ENCODE data around the gene GAL. TPM values are rescaled to one million over a fixed set of nuclear protein-coding genes. Genes with fewer than 3 reads are reported as not detected.
A peak's percentile ranks its signal among the peaks of the same experiment; 100 is the strongest.

Gene GAL
- total RNA-seq, 5 donors from 2014 or later (not counting 1 experiment from before 2014, with no cell fraction given) = 0.35 TPM; not detected in 4

- H3K27me3 Mint-ChIP-seq = peaks cover 10 to 14% of the 10 kb centered on the region in 2 donors
- no peaks in the 10 kb centered on the region for H3K4me1 Mint-ChIP-seq
- H3K4me1 ChIP-seq (ENCODE audit: control insufficient read depth in 1 of 2, extremely low read depth in 1 of 2, insufficient read depth in 2 of 2, low read length in 2 of 2) = no peaks in the 10 kb centered on the region
- H3K4me3 Mint-ChIP-seq = no peak overlapping the region
- POLR2A ChIA-PET = interaction anchor here in 1 of 2 donors (0.6 kb wide), 1 partner anchor 52 kb away, joined by 3 read pairs; no protein-coding TSS in a partner anchor
- H3K27me3 ChIP-seq (replicated peaks in 1 of 2; ENCODE audit: control insufficient read depth in 2 of 2, extremely low read depth in 1 of 2, insufficient read depth in 2 of 2, low read length in 1 of 2) = peaks cover 3 to 24% of the 10 kb centered on the region in 2 experiments
- no peak overlapping the region for H3K27ac ChIP-seq (ENCODE audit: low read length)
- peaks cover 10 to 15% (median 12%) of the 10 kb centered on the region in 3 donors for H3K9me3 Mint-ChIP-seq
- peaks cover 3% of the 10 kb centered on the region for H3K9me3 ChIP-seq
- DNase-seq = no peak
- H3K27ac Mint-ChIP-seq = no peak overlapping the region
- H3K36me3 ChIP-seq (ENCODE audit: control insufficient read depth in 2 of 2, extremely low read depth in 1 of 2, insufficient read depth in 1 of 2, low read length in 1 of 2) = no peaks in the 10 kb centered on the region
- H3K4me3 ChIP-seq (ENCODE audit: control insufficient read depth in 1 of 2, extremely low read depth in 1 of 2, low read length in 1 of 2) = no peak overlapping the region
- WGBS (ENCODE audit: insufficient coverage) = 65% methylated on average over 7 of the region's 12 CpGs
- CTCF ChIA-PET = no interaction called here
- no peak for ATAC-seq (replicated peaks in 1 of 4)
- H3K36me3 Mint-ChIP-seq = no peaks in the 10 kb centered on the region
Measured at GRCh38 chr11:68643585-68643984, 40.8 kb upstream of the GAL start.

GRCh38 chr11:68646832-68647231, 37.5 kb upstream of the GAL start:
- WGBS (ENCODE audit: insufficient coverage) = 86% methylated on average over 1 of the region's 1 CpG
- Mint-ChIP-seq H3K4me3 (no peak overlapping the region), H3K9me3 (peaks cover 10 to 15% (median 12%) of the 10 kb centered on the region in 3 donors), H3K4me1 (no peaks in the 10 kb centered on the region), H3K27me3 (peaks cover 9 to 10% of the 10 kb centered on the region in 2 donors), H3K27ac (no peak overlapping the region), H3K36me3 (no peaks in the 10 kb centered on the region)
- H3K4me3 ChIP-seq (ENCODE audit: control insufficient read depth in 1 of 2, extremely low read depth in 1 of 2, low read length in 1 of 2) = peak overlapping the region in 1 of 2 donors; percentile 23
- DNase-seq (no peak), ATAC-seq (replicated peaks in 1 of 4) (no peak)
- ChIA-PET POLR2A (interaction anchor here in 1 of 2 donors (0.5 kb wide), 1 partner anchor 76 kb away, joined by 3 read pairs; no protein-coding TSS in a partner anchor), CTCF (no interaction called here)
- H3K36me3 ChIP-seq (ENCODE audit: control insufficient read depth in 2 of 2, extremely low read depth in 1 of 2, insufficient read depth in 1 of 2, low read length in 1 of 2) = no peaks in the 10 kb centered on the region
- no peak overlapping the region for H3K27ac ChIP-seq (ENCODE audit: low read length)
- H3K27me3 ChIP-seq (replicated peaks in 1 of 2; ENCODE audit: control insufficient read depth in 2 of 2, extremely low read depth in 1 of 2, insufficient read depth in 2 of 2, low read length in 1 of 2) = peaks cover 3 to 26% of the 10 kb centered on the region in 2 experiments
- no peaks in the 10 kb centered on the region for H3K4me1 ChIP-seq (ENCODE audit: control insufficient read depth in 1 of 2, extremely low read depth in 1 of 2, insufficient read depth in 2 of 2, low read length in 2 of 2)
- peaks cover 3% of the 10 kb centered on the region for H3K9me3 ChIP-seq

- peaks cover 3 to 53% of the 10 kb centered on the region in 2 experiments for H3K27me3 ChIP-seq (replicated peaks in 1 of 2; ENCODE audit: control insufficient read depth in 2 of 2, extremely low read depth in 1 of 2, insufficient read depth in 2 of 2, low read length in 1 of 2)
- no peak overlapping the region for H3K4me3 Mint-ChIP-seq
- ATAC-seq (replicated peaks in 1 of 4) (no peak), DNase-seq (no peak)
- H3K4me1 ChIP-seq (ENCODE audit: control insufficient read depth in 1 of 2, extremely low read depth in 1 of 2, insufficient read depth in 2 of 2, low read length in 2 of 2) = no peaks in the 10 kb centered on the region
- POLR2A ChIA-PET = interaction anchor here in 1 of 2 donors (0.5 kb wide), 1 partner anchor 48 kb away, joined by 3 read pairs; no protein-coding TSS in a partner anchor
- no peaks in the 10 kb centered on the region for H3K4me1 Mint-ChIP-seq
- H3K27ac Mint-ChIP-seq = no peak overlapping the region
- no peak overlapping the region for H3K4me3 ChIP-seq (ENCODE audit: control insufficient read depth in 1 of 2, extremely low read depth in 1 of 2, low read length in 1 of 2)
- peaks cover 3% of the 10 kb centered on the region for H3K9me3 ChIP-seq
- no peaks in the 10 kb centered on the region for H3K36me3 Mint-ChIP-seq
- H3K27ac ChIP-seq (ENCODE audit: low read length) = no peak overlapping the region
- 70% methylated on average over 36 of the region's 38 CpGs for WGBS (ENCODE audit: insufficient coverage)
- peaks cover 6 to 17% (median 12%) of the 10 kb centered on the region in 3 donors for H3K9me3 Mint-ChIP-seq
- H3K36me3 ChIP-seq (ENCODE audit: control insufficient read depth in 2 of 2, extremely low read depth in 1 of 2, insufficient read depth in 1 of 2, low read length in 1 of 2) = no peaks in the 10 kb centered on the region
- CTCF ChIA-PET = no interaction called here
- peaks cover 15 to 21% of the 10 kb centered on the region in 2 donors for H3K27me3 Mint-ChIP-seq
Measured at GRCh38 chr11:68649851-68650555, 34.3 kb upstream of the GAL start.

GRCh38 chr11:68650801-68651200, 33.5 kb upstream of the GAL start:
- H3K36me3 Mint-ChIP-seq = no peaks in the 10 kb centered on the region
- no peak for ATAC-seq (replicated peaks in 1 of 4)
- peaks cover 6 to 23% (median 15%) of the 10 kb centered on the region in 3 donors for H3K9me3 Mint-ChIP-seq
- 100% methylated on average over 1 of the region's 14 CpGs for WGBS (ENCODE audit: insufficient coverage)
- POLR2A ChIA-PET = no interaction called here
- H3K27me3 Mint-ChIP-seq = peaks cover 15 to 24% of the 10 kb centered on the region in 2 donors
- H3K36me3 ChIP-seq (ENCODE audit: control insufficient read depth in 2 of 2, extremely low read depth in 1 of 2, insufficient read depth in 1 of 2, low read length in 1 of 2) = no peaks in the 10 kb centered on the region
- no peaks in the 10 kb centered on the region for H3K4me1 ChIP-seq (ENCODE audit: control insufficient read depth in 1 of 2, extremely low read depth in 1 of 2, insufficient read depth in 2 of 2, low read length in 2 of 2)
- CTCF ChIA-PET = no interaction called here
- H3K4me3 Mint-ChIP-seq = no peak overlapping the region
- peaks cover 3% of the 10 kb centered on the region for H3K9me3 ChIP-seq
- no peak overlapping the region for H3K4me3 ChIP-seq (ENCODE audit: control insufficient read depth in 1 of 2, extremely low read depth in 1 of 2, low read length in 1 of 2)
- no peak overlapping the region for H3K27ac ChIP-seq (ENCODE audit: low read length)
- DNase-seq = no peak
- H3K27me3 ChIP-seq (replicated peaks in 1 of 2; ENCODE audit: control insufficient read depth in 2 of 2, extremely low read depth in 1 of 2, insufficient read depth in 2 of 2, low read length in 1 of 2) = peaks cover 3 to 60% of the 10 kb centered on the region in 2 experiments
- no peaks in the 10 kb centered on the region for H3K4me1 Mint-ChIP-seq
- no peak overlapping the region for H3K27ac Mint-ChIP-seq

DNA sequence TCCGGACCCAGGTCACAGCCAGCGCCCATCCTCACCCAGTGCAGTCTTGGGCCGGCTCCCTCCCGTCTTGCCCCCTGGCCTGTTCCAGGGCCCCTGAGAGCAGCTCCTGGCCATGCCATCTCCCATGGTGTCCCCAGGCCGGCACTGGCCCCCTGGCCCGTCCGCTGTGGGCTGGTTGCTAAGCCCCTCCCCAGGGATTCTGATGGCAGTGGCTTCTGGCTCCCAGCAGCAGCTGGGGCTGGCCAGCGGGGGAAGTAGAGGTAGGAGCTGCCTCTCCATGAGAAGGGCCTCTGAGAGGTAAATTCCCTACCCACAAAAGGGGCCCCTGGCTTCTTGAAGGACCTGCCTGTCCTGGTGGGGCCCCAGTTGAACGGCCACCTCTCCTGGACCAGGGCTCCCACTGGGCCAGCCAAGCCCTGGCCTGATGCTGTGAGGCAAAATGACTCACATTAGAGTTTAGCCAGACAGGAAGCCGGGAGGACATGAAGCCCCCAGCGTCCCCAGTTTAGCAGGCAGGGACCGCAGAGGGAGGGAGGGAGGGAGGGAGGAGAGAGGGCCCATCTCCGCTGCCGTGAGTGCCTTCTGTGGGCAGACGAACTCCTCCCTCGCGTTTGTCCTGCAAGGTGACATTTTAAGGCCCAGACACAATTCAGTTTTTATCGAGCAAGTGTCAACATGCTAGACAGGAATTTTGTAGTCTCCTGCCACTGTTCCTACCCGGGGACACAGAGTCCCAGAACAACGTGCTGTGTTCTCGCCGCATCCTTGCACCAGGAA, 32.9 kb upstream of the GAL start:
- H3K27me3 Mint-ChIP-seq = peaks cover 15 to 29% of the 10 kb centered on the region in 2 donors
- Histone ChIP-seq H3K9me3 (peaks cover 3% of the 10 kb centered on the region), H3K4me1 (ENCODE audit: control insufficient read depth in 1 of 2, extremely low read depth in 1 of 2, insufficient read depth in 2 of 2, low read length in 2 of 2) (no peaks in the 10 kb centered on the region), H3K27ac (ENCODE audit: low read length) (no peak overlapping the region), H3K36me3 (ENCODE audit: control insufficient read depth in 2 of 2, extremely low read depth in 1 of 2, insufficient read depth in 1 of 2, low read length in 1 of 2) (no peaks in the 10 kb centered on the region), H3K27me3 (replicated peaks in 1 of 2; ENCODE audit: control insufficient read depth in 2 of 2, extremely low read depth in 1 of 2, insufficient read depth in 2 of 2, low read length in 1 of 2) (peaks cover 3 to 64% of the 10 kb centered on the region in 2 experiments), H3K4me3 (ENCODE audit: control insufficient read depth in 1 of 2, extremely low read depth in 1 of 2, low read length in 1 of 2) (no peak overlapping the region)
- no peak for DNase-seq
- H3K9me3 Mint-ChIP-seq = peaks cover 6 to 19% (median 10%) of the 10 kb centered on the region in 3 donors
- H3K36me3 Mint-ChIP-seq = no peaks in the 10 kb centered on the region
- POLR2A ChIA-PET = no interaction called here
- 73% methylated on average over 19 of the region's 22 CpGs for WGBS (ENCODE audit: insufficient coverage)
- no peaks in the 10 kb centered on the region for H3K4me1 Mint-ChIP-seq
- no peak overlapping the region for H3K4me3 Mint-ChIP-seq
- H3K27ac Mint-ChIP-seq = no peak overlapping the region
- ATAC-seq (replicated peaks in 1 of 4) = no peak
- CTCF ChIA-PET = no interaction called here

DNA sequence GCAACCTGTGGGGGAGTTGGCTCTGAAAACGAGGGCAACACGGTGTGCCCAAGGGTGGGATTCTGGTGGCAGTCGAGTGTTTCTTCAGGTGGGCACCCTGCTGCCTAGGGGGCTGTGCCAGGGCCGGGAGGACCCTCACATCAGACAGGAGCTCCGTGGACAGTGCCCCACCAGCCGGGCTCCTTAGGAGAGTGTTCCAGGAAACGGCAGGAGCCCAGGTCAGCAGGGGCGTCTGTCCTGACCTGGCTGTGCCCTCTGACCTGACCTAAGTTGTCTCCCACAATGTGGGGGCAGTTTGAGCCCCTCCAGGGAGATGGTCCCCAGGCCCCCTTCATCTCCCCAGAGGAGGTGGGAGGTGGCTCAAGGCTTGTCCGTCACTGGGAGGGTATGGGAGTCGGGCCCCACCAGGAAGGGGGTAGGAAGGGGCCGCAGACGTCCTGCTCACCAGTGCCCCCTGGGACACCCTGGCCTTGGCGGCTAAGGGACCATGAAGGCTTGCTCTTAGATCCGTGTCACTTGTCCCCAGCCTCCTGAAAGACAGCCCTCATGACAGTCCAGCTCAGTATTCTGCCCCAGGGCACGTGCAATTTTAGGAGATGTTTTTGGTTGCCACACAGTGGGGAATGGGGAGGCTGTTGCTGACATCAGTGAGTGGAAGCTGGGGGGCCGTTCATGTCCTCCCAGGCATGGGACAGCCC, 32.2 kb upstream of the GAL start:
- no peaks in the 10 kb centered on the region for H3K36me3 Mint-ChIP-seq
- H3K27ac Mint-ChIP-seq = no peak overlapping the region
- Histone ChIP-seq H3K27me3 (replicated peaks in 1 of 2; ENCODE audit: control insufficient read depth in 2 of 2, extremely low read depth in 1 of 2, insufficient read depth in 2 of 2, low read length in 1 of 2) (peaks cover 2 to 69% of the 10 kb centered on the region in 2 experiments), H3K4me3 (ENCODE audit: control insufficient read depth in 1 of 2, extremely low read depth in 1 of 2, low read length in 1 of 2) (no peak overlapping the region), H3K27ac (ENCODE audit: low read length) (no peak overlapping the region), H3K4me1 (ENCODE audit: control insufficient read depth in 1 of 2, extremely low read depth in 1 of 2, insufficient read depth in 2 of 2, low read length in 2 of 2) (no peaks in the 10 kb centered on the region), H3K36me3 (ENCODE audit: control insufficient read depth in 2 of 2, extremely low read depth in 1 of 2, insufficient read depth in 1 of 2, low read length in 1 of 2) (no peaks in the 10 kb centered on the region), H3K9me3 (peaks cover under 1% of the 10 kb centered on the region)
- no peaks in the 10 kb centered on the region for H3K4me1 Mint-ChIP-seq
- 58% methylated on average over 14 of the region's 16 CpGs for WGBS (ENCODE audit: insufficient coverage)
- peaks cover 13 to 34% of the 10 kb centered on the region in 2 donors for H3K27me3 Mint-ChIP-seq
- peaks cover 5 to 12% (median 7%) of the 10 kb centered on the region in 3 donors for H3K9me3 Mint-ChIP-seq
- DNase-seq (no peak), ATAC-seq (replicated peaks in 1 of 4) (no peak)
- H3K4me3 Mint-ChIP-seq = no peak overlapping the region
- ChIA-PET CTCF (no interaction called here), POLR2A (no interaction called here)

Data from T-cell (primary cell).